Gastrocnemius medialis (tissue), 4 donors: ENCODE measurements around the gene FRMD3.

Experiments
- CTCF ChIP-seq, 5 experiments: fragments of 450-650 bp in 3 of 5; fragments of 200-600 bp in 2 of 5; sonication (generic) in 2 of 5; IDR thresholded peaks in 4 of 5; conservative IDR thresholded peaks in 1 of 5; 1 replicate in 4 of 5; 2 replicates in 1 of 5; pipeline ENCODE4 v1.5.1; 2016 to 2019; ENCODE audit warnings: antibody characterized with exemption in 5 of 5, mild to moderate bottlenecking in 3 of 5, moderate library complexity in 3 of 5
- POLR2A ChIP-seq, 2 donors: fragments of 450-650 bp; IDR thresholded peaks; one replicate each; pipeline ENCODE4 v1.6.1; 2017; ENCODE audit warnings: antibody characterized with exemption in 2 of 2, mild to moderate bottlenecking in 2 of 2, moderate library complexity in 2 of 2

- no peak for TF ChIP-seq POLR2A (IDR thresholded peaks at IDR 0.05)
- TF ChIP-seq CTCF (IDR thresholded peaks at IDR 0.05 in 4 of 5, conservative IDR thresholded peaks at IDR 0.05 in 1 of 5), result no peak
Observed at GRCh38 chr9:83379045-83379444, 159.2 kb downstream of the FRMD3 start.
